ENCODE measurements around the gene EP400. TPM values are rescaled to one million over a fixed set of nuclear protein-coding genes. Genes with fewer than 3 reads are reported as not detected.

Gene EP400
- total and polyA plus RNA-seq, 2 of the 13 experiments (the other 11 are each of a cell fraction or from before 2014, with no cell fraction given): 4.9 to 5.0 TPM

DNA sequence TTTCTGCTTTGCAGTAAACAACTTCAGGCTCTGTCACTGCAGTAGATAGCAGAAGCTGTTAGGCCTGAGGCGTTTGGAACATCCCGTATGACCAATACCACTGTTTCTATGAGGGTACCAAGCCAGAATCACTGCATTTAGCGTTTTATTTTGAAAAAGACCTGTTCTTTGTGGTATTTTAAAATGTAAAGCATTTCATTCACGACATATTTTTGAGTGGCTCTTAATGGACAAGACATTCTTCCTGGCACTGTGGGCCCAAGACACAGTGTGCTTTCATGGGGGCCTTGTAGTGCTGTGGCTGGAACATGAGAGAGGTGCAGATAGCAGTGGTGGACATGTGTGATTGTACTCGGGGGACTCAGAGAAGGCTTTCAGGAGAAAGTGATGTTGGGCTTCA lies 107.9 kb downstream of the EP400 start:
- ChIA-PET CTCF (ENCODE audit: low intra/inter-chr PET ratio, low total read pairs) (no interaction called here), POLR2A (no interaction called here)
- no peak overlapping the region for H3K27ac ChIP-seq (ENCODE audit: extremely low read length, insufficient read depth, low read length)
- no peak for TF ChIP-seq ZNF460 (CRISPR knock-in tag; IDR thresholded peaks at IDR 0.05; ENCODE audit: borderline replicate concordance)
- H3K36me3 ChIP-seq (replicated peaks in 1 of 2; ENCODE audit: control insufficient read depth in 1 of 2, insufficient read depth in 2 of 2, low read length in 2 of 2): peaks cover 32 to 64% of the 10 kb centered on the region in 2 experiments
- 92% methylated on average over 5 of the region's 5 CpGs for WGBS (ENCODE audit: low lambda C conversion rate)
- intact Hi-C loops (cut with micrococcal nuclease; ENCODE audit: unreplicated experiment): no loop called here
- BruUV-seq (replicated peaks): no TSS peak
- no peak overlapping the region for H3K4me2 ChIP-seq (ENCODE audit: low read depth, low read length)
- FAIRE-seq (no peak), ATAC-seq (no peak), DNase-seq (ENCODE audit: low spot score) (no peak)
- H3K9me3 ChIP-seq (ENCODE audit: low read length): no peaks in the 10 kb centered on the region
- H3K4me1 ChIP-seq (ENCODE audit: insufficient read depth, low read length): no peaks in the 10 kb centered on the region
- in situ Hi-C loops (cut with HindIII; ENCODE audit: extremely low pct_ligation_motif_present, low pct_unique_long_range_greater_than_20kb): no loop called here
- H3K27me3 ChIP-seq (ENCODE audit: control insufficient read depth in 1 of 2, insufficient read depth in 2 of 2, low read length in 2 of 2): no peaks in the 10 kb centered on the region
- no peaks in the 10 kb centered on the region for H4K20me1 ChIP-seq (ENCODE audit: insufficient read depth, low read length)
- H3K79me2 ChIP-seq (ENCODE audit: insufficient read depth, low read length): no peaks in the 10 kb centered on the region
- H3K4me3 ChIP-seq (replicated peaks in 1 of 3; ENCODE audit: insufficient read depth in 1 of 3, low read depth in 2 of 3, low read length in 3 of 3): no peak overlapping the region
- no peak overlapping the region for H3K9ac ChIP-seq (ENCODE audit: insufficient read depth, low read depth, low read length)
- H2AFZ ChIP-seq (ENCODE audit: low read length): no peak overlapping the region

GRCh38 chr12:132061197-132061596 lies 111.5 kb downstream of the EP400 start:
- H3K79me2 ChIP-seq (ENCODE audit: insufficient read depth, low read length): no peaks in the 10 kb centered on the region
- WGBS (ENCODE audit: low lambda C conversion rate): 97% methylated on average over 7 of the region's 7 CpGs
- no peaks in the 10 kb centered on the region for H4K20me1 ChIP-seq (ENCODE audit: insufficient read depth, low read length)
- no peaks in the 10 kb centered on the region for H3K27me3 ChIP-seq (ENCODE audit: control insufficient read depth in 1 of 2, insufficient read depth in 2 of 2, low read length in 2 of 2)
- peaks cover 29 to 61% of the 10 kb centered on the region in 2 experiments for H3K36me3 ChIP-seq (replicated peaks in 1 of 2; ENCODE audit: control insufficient read depth in 1 of 2, insufficient read depth in 2 of 2, low read length in 2 of 2)
- no peak overlapping the region for H3K9ac ChIP-seq (ENCODE audit: insufficient read depth, low read depth, low read length)
- DNase-seq (ENCODE audit: low spot score) (no peak), ATAC-seq (no peak), FAIRE-seq (no peak)
- no peak overlapping the region for H2AFZ ChIP-seq (ENCODE audit: low read length)
- in situ Hi-C loops (cut with HindIII; ENCODE audit: extremely low pct_ligation_motif_present, low pct_unique_long_range_greater_than_20kb): no loop called here
- POLR2A ChIA-PET: no interaction called here
- no peaks in the 10 kb centered on the region for H3K4me1 ChIP-seq (ENCODE audit: insufficient read depth, low read length)
- BruUV-seq (replicated peaks): no TSS peak
- H3K9me3 ChIP-seq (ENCODE audit: low read length): no peaks in the 10 kb centered on the region
- TF ChIP-seq MAX (IDR thresholded peaks at IDR 0.05) (no peak), ZNF180 (CRISPR knock-in tag; IDR thresholded peaks at IDR 0.05; ENCODE audit: borderline replicate concordance, low read depth) (no peak), ZMAT5 (CRISPR knock-in tag; IDR thresholded peaks at IDR 0.05; ENCODE audit: borderline replicate concordance, low read depth) (no peak), RELA (CRISPR knock-in tag; IDR thresholded peaks at IDR 0.05) (no peak)
- H3K4me2 ChIP-seq (ENCODE audit: low read depth, low read length): no peak overlapping the region
- no peak overlapping the region for H3K4me3 ChIP-seq (replicated peaks in 1 of 3; ENCODE audit: insufficient read depth in 1 of 3, low read depth in 2 of 3, low read length in 3 of 3)
- H3K27ac ChIP-seq (ENCODE audit: extremely low read length, insufficient read depth, low read length): no peak overlapping the region
- CTCF ChIA-PET (ENCODE audit: low intra/inter-chr PET ratio, low total read pairs): no interaction called here
- intact Hi-C loops (cut with micrococcal nuclease; ENCODE audit: unreplicated experiment): no loop called here
